HG02870 (cell line): ENCODE results near the gene RXRB.

Source experiments
- ATAC-seq: cut with Tn5 transposase; IDR thresholded peaks from one replicate; pipeline ENCODE4 v1.9.1; 2021; ENCODE audit warnings: mild to moderate bottlenecking, moderate library complexity; ENCODE audit not compliant: unreplicated experiment

Gene RXRB

GRCh38 chr6:33177552-33178446 lies 22.7 kb downstream of the RXRB start:
- no peak for ATAC-seq

- ATAC-seq: no peak
These were observed 23.6 kb downstream of the RXRB start for GRCh38 chr6:33176906-33177305.

- no peak for ATAC-seq
These were observed 24.9 kb downstream of the RXRB start for GRCh38 chr6:33175436-33176069.

- ATAC-seq: no peak
These were observed 25.7 kb downstream of the RXRB start for GRCh38 chr6:33174784-33175183.

GRCh38 chr6:33173535-33174180 lies 26.8 kb downstream of the RXRB start:
- no peak for ATAC-seq

GRCh38 chr6:33172688-33173534 lies 27.6 kb downstream of the RXRB start:
- ATAC-seq: no peak

GRCh38 chr6:33171880-33172687 lies 28.4 kb downstream of the RXRB start:
- ATAC-seq: no peak

GRCh38 chr6:33171016-33171879 lies 29.2 kb downstream of the RXRB start:
- ATAC-seq: no peak

- no peak for ATAC-seq
These were observed 30.1 kb downstream of the RXRB start for GRCh38 chr6:33170176-33171015.

- ATAC-seq: no peak
These were observed 30.9 kb downstream of the RXRB start for GRCh38 chr6:33169291-33170175.

GRCh38 chr6:33168639-33169038 lies 31.8 kb downstream of the RXRB start:
- ATAC-seq: no peak

- no peak for ATAC-seq
These were observed 32.2 kb downstream of the RXRB start for GRCh38 chr6:33168284-33168601.

- ATAC-seq: no peak
These were observed 32.8 kb downstream of the RXRB start for GRCh38 chr6:33167374-33168283.

- no peak for ATAC-seq
These were observed 33.7 kb downstream of the RXRB start for GRCh38 chr6:33166811-33167210.

- ATAC-seq: no peak
These were observed 34.1 kb downstream of the RXRB start for GRCh38 chr6:33166363-33166762.

GRCh38 chr6:33165581-33166258 lies 34.7 kb downstream of the RXRB start:
- ATAC-seq: no peak
